HFF-Myc (cell line): ENCODE data around the gene IKZF4.
"Not testable (repeated sequence)": the region's sequence is repeated elsewhere in the genome, so short reads cannot be mapped to it uniquely, and the experiment has no call there.

ENCODE experiments used
- DNase-seq: peaks from one replicate; pipeline ENCODE4 v3.0.0-alpha.2; 2011; ENCODE audit warnings: low read depth; ENCODE audit errors: extremely low read depth
- H3K4me3 ChIP-seq: replicated peaks from 2 replicates; pipeline ENCODE4 v1.5.1; 2011; ENCODE audit warnings: low read depth, mild to moderate bottlenecking, control low read depth, low read length
- CTCF ChIP-seq: IDR thresholded peaks from 2 replicates; pipeline ENCODE4 v1.5.1; 2012; ENCODE audit warnings: mild to moderate bottlenecking, low read depth, low read length, control low read depth; ENCODE audit errors: missing control alignments

Gene IKZF4

GRCh38 chr12:55991110-55991509 is 29.7 kb upstream of the IKZF4 start:
- no peak overlapping the region for H3K4me3 ChIP-seq
- TF ChIP-seq CTCF, result no peak
- no peak for DNase-seq

- DNase-seq, result no peak
- H3K4me3 ChIP-seq, result no peak overlapping the region
Measured at GRCh38 chr12:55993230-55993853, 27.5 kb upstream of the IKZF4 start.

GRCh38 chr12:55995366-55995765 is 25.5 kb upstream of the IKZF4 start:
- no peak for TF ChIP-seq CTCF

More at GRCh38 chr12:55993230-55993853, 27.5 kb upstream of the IKZF4 start:
- no peak for TF ChIP-seq CTCF

GRCh38 chr12:55996201-55996714 is 24.6 kb upstream of the IKZF4 start:
- peak; percentile 40 for DNase-seq
- peak overlapping the region; percentile 81 for H3K4me3 ChIP-seq
- TF ChIP-seq CTCF, result peak; percentile 82

More at GRCh38 chr12:55995366-55995765, 25.5 kb upstream of the IKZF4 start:
- no peak overlapping the region for H3K4me3 ChIP-seq
- no peak for DNase-seq

- no peak for TF ChIP-seq CTCF
- DNase-seq, result peak; percentile 91
- peak within 1 kb of the TSS; percentile 81 for H3K4me3 ChIP-seq
Measured at GRCh38 chr12:55996715-55997534, 23.9 kb upstream of the IKZF4 start, which contains the start of gene SUOX. Gene SUOX, plus strand, starts transcription at chr12:55997276. Its CDS starts 4,946 bp downstream, at chr12:56002222.

GRCh38 chr12:55997535-55997859 is 23.3 kb upstream of the IKZF4 start:
- DNase-seq, result no peak
- no peak for TF ChIP-seq CTCF
- H3K4me3 ChIP-seq, result peak overlapping the region; percentile 81

- not testable (repeated sequence) for DNase-seq, H3K4me3 ChIP-seq
Measured at GRCh38 chr12:55999522-55999921, 21.3 kb upstream of the IKZF4 start.

- H3K4me3 ChIP-seq, DNase-seq: not testable (repeated sequence)
Measured at GRCh38 chr12:55999999-56000540, 20.8 kb upstream of the IKZF4 start.
